Esophagus squamous epithelium (tissue), 4 donors: ENCODE data around the gene QRICH2.

Experiments used
- CTCF ChIP-seq, 6 experiments: fragments of 450-650 bp in 4 of 6; fragments of 200-600 bp in 2 of 6; sonication (generic) in 2 of 6; IDR thresholded peaks; one replicate each; pipeline ENCODE4 v1.5.1; 2016 to 2019; ENCODE audit warnings: antibody characterized with exemption in 6 of 6, mild to moderate bottlenecking in 4 of 6, moderate library complexity in 4 of 6
- POLR2A ChIP-seq, 4 donors: fragments of 450-650 bp; IDR thresholded peaks; one replicate each; pipeline ENCODE4 v1.6.1; 2017; ENCODE audit warnings: antibody characterized with exemption in 4 of 4, mild to moderate bottlenecking in 4 of 4, moderate library complexity in 3 of 4

- TF ChIP-seq CTCF (IDR thresholded peaks at IDR 0.05) (no peak), POLR2A (IDR thresholded peaks at IDR 0.05) (no peak)
Observed at GRCh38 chr17:76318586-76318985, 10.5 kb upstream of the QRICH2 start.
